ENCODE measurements around the gene GTF2IRD1.
A peak's percentile ranks its signal among the peaks of the same experiment; 100 is the strongest.

Gene GTF2IRD1

GRCh38 chr7:74453322-74454011 is at the start of gene GTF2IRD1:
Gene GTF2IRD1, plus strand, starts transcription at chr7:74453906. Its CDS starts 54,175 bp downstream, at chr7:74508081.
- DNase-seq, result peak; percentile 77
- TF ChIP-seq CTCF (IDR thresholded peaks at IDR 0.05), result no peak
- peak within 1 kb of the TSS; percentile 77 for H3K4me3 Mint-ChIP-seq
- H3K36me3 Mint-ChIP-seq (ENCODE audit: low read depth), result peaks cover 7% of the 10 kb centered on the region
- peaks cover 40% of the 10 kb centered on the region for H3K4me1 Mint-ChIP-seq
- H3K27ac Mint-ChIP-seq, result no peak within 1 kb of the TSS
- peaks cover 8% of the 10 kb centered on the region for H3K27me3 Mint-ChIP-seq (ENCODE audit: low read depth, poor library complexity)
- H3K9me3 Mint-ChIP-seq, result no peaks in the 10 kb centered on the region

- no peak for TF ChIP-seq CTCF (IDR thresholded peaks at IDR 0.05)
- no peaks in the 10 kb centered on the region for H3K9me3 Mint-ChIP-seq
- H3K36me3 Mint-ChIP-seq (ENCODE audit: low read depth), result peaks cover 10% of the 10 kb centered on the region
- no peak overlapping the region for H3K4me3 Mint-ChIP-seq
- DNase-seq, result no peak
- H3K4me1 Mint-ChIP-seq, result peaks cover 9% of the 10 kb centered on the region
- no peak overlapping the region for H3K27ac Mint-ChIP-seq
- peaks cover 14% of the 10 kb centered on the region for H3K27me3 Mint-ChIP-seq (ENCODE audit: low read depth, poor library complexity)
Measured at GRCh38 chr7:74404388-74404700, 49.4 kb upstream of the GTF2IRD1 start.

GRCh38 chr7:74404741-74405140 is 49.0 kb upstream of the GTF2IRD1 start:
- H3K9me3 Mint-ChIP-seq, result no peaks in the 10 kb centered on the region
- H3K36me3 Mint-ChIP-seq (ENCODE audit: low read depth), result peaks cover 10% of the 10 kb centered on the region
- no peak overlapping the region for H3K27ac Mint-ChIP-seq
- H3K4me1 Mint-ChIP-seq, result peaks cover 9% of the 10 kb centered on the region
- peaks cover 14% of the 10 kb centered on the region for H3K27me3 Mint-ChIP-seq (ENCODE audit: low read depth, poor library complexity)
- H3K4me3 Mint-ChIP-seq, result no peak overlapping the region
- no peak for TF ChIP-seq CTCF (IDR thresholded peaks at IDR 0.05)
- no peak for DNase-seq

GRCh38 chr7:74405191-74405898 is 48.4 kb upstream of the GTF2IRD1 start:
- TF ChIP-seq CTCF (IDR thresholded peaks at IDR 0.05), result peak; percentile 66
- no peak overlapping the region for H3K27ac Mint-ChIP-seq
- H3K4me3 Mint-ChIP-seq, result no peak overlapping the region
- peak; percentile 66 for DNase-seq
- peaks cover 10% of the 10 kb centered on the region for H3K36me3 Mint-ChIP-seq (ENCODE audit: low read depth)
- H3K27me3 Mint-ChIP-seq (ENCODE audit: low read depth, poor library complexity), result peaks cover 17% of the 10 kb centered on the region
- peaks cover 9% of the 10 kb centered on the region for H3K4me1 Mint-ChIP-seq
- H3K9me3 Mint-ChIP-seq, result no peaks in the 10 kb centered on the region

GRCh38 chr7:74405899-74406512 is 47.7 kb upstream of the GTF2IRD1 start:
- Mint-ChIP-seq H3K9me3 (no peaks in the 10 kb centered on the region), H3K36me3 (ENCODE audit: low read depth) (peaks cover 10% of the 10 kb centered on the region), H3K4me3 (no peak overlapping the region), H3K4me1 (peaks cover 9% of the 10 kb centered on the region), H3K27me3 (ENCODE audit: low read depth, poor library complexity) (peaks cover 17% of the 10 kb centered on the region), H3K27ac (no peak overlapping the region)
- DNase-seq, result no peak
- TF ChIP-seq CTCF (IDR thresholded peaks at IDR 0.05), result no peak

Data from nephron progenitor cell (in vitro differentiated cells).